ENCODE data around the gene MYO1D. TPM values are rescaled to one million over a fixed set of nuclear protein-coding genes. Genes with fewer than 3 reads are reported as not detected.

MYO1D gene
- total RNA-seq, 1 experiment from 2014 or later: 57.2 TPM

GRCh38 chr17:32752934-32753333, 124.0 kb downstream of the MYO1D start:
- Mint-ChIP-seq H3K9me3 (ENCODE audit: low read depth, unreplicated experiment) (no peaks in the 10 kb centered on the region), H3K27me3 (ENCODE audit: unreplicated experiment) (no peaks in the 10 kb centered on the region), H3K27ac (ENCODE audit: unreplicated experiment) (no peak overlapping the region), H3K4me1 (ENCODE audit: low read depth, unreplicated experiment) (peaks cover 14% of the 10 kb centered on the region), H3K36me3 (ENCODE audit: insufficient read depth, unreplicated experiment) (no peaks in the 10 kb centered on the region), H3K4me3 (ENCODE audit: low read depth, unreplicated experiment) (no peak overlapping the region)
- CTCF ChIA-PET: no interaction called here
- no peak for TF ChIP-seq CTCF (IDR thresholded peaks at IDR 0.05; ENCODE audit: unreplicated experiment)
- no peak for DNase-seq
- BruUV-seq (replicated peaks): no TSS peak
- intact Hi-C loops (cut with micrococcal nuclease; ENCODE audit: unreplicated experiment): no loop called here

- no TSS peak for BruUV-seq (replicated peaks)
- Mint-ChIP-seq H3K27ac (ENCODE audit: unreplicated experiment) (no peak overlapping the region), H3K4me3 (ENCODE audit: low read depth, unreplicated experiment) (no peak overlapping the region), H3K36me3 (ENCODE audit: insufficient read depth, unreplicated experiment) (no peaks in the 10 kb centered on the region), H3K9me3 (ENCODE audit: low read depth, unreplicated experiment) (no peaks in the 10 kb centered on the region), H3K4me1 (ENCODE audit: low read depth, unreplicated experiment) (peaks cover 34% of the 10 kb centered on the region), H3K27me3 (ENCODE audit: unreplicated experiment) (no peaks in the 10 kb centered on the region)
- intact Hi-C loops (cut with micrococcal nuclease; ENCODE audit: unreplicated experiment): no loop called here
- DNase-seq: no peak
- TF ChIP-seq CTCF (IDR thresholded peaks at IDR 0.05; ENCODE audit: unreplicated experiment): no peak
- CTCF ChIA-PET: no interaction called here
These were observed 129.1 kb downstream of the MYO1D start for GRCh38 chr17:32747856-32748255.

- no TSS peak for BruUV-seq (replicated peaks)
- Mint-ChIP-seq H3K9me3 (ENCODE audit: low read depth, unreplicated experiment) (no peaks in the 10 kb centered on the region), H3K4me1 (ENCODE audit: low read depth, unreplicated experiment) (peaks cover 38% of the 10 kb centered on the region), H3K4me3 (ENCODE audit: low read depth, unreplicated experiment) (no peak overlapping the region), H3K27ac (ENCODE audit: unreplicated experiment) (no peak overlapping the region), H3K27me3 (ENCODE audit: unreplicated experiment) (no peaks in the 10 kb centered on the region), H3K36me3 (ENCODE audit: insufficient read depth, unreplicated experiment) (no peaks in the 10 kb centered on the region)
- no peak for TF ChIP-seq CTCF (IDR thresholded peaks at IDR 0.05; ENCODE audit: unreplicated experiment)
- intact Hi-C loops (cut with micrococcal nuclease; ENCODE audit: unreplicated experiment): no loop called here
- DNase-seq: no peak
- CTCF ChIA-PET: no interaction called here
These were observed 130.2 kb downstream of the MYO1D start for GRCh38 chr17:32746698-32747097.

GRCh38 chr17:32746280-32746679, 130.6 kb downstream of the MYO1D start:
- CTCF ChIA-PET: no interaction called here
- no peaks in the 10 kb centered on the region for H3K27me3 Mint-ChIP-seq (ENCODE audit: unreplicated experiment)
- H3K36me3 Mint-ChIP-seq (ENCODE audit: insufficient read depth, unreplicated experiment): no peaks in the 10 kb centered on the region
- no TSS peak for BruUV-seq (replicated peaks)
- TF ChIP-seq CTCF (IDR thresholded peaks at IDR 0.05; ENCODE audit: unreplicated experiment): no peak
- H3K27ac Mint-ChIP-seq (ENCODE audit: unreplicated experiment): no peak overlapping the region
- H3K4me3 Mint-ChIP-seq (ENCODE audit: low read depth, unreplicated experiment): no peak overlapping the region
- intact Hi-C loops (cut with micrococcal nuclease; ENCODE audit: unreplicated experiment): no loop called here
- H3K9me3 Mint-ChIP-seq (ENCODE audit: low read depth, unreplicated experiment): no peaks in the 10 kb centered on the region
- H3K4me1 Mint-ChIP-seq (ENCODE audit: low read depth, unreplicated experiment): peaks cover 38% of the 10 kb centered on the region
- DNase-seq: no peak
